ENCODE data around the gene MAD2L2.

The MAD2L2 gene

GRCh38 chr1:11697188-11697892, 16.4 kb upstream of the MAD2L2 start:
- Histone ChIP-seq H3K36me3 (ENCODE audit: control insufficient read depth in 5 of 5, insufficient read depth in 5 of 5, low read length in 5 of 5) (no peaks in the 10 kb centered on the region), H3K27me3 (ENCODE audit: control insufficient read depth in 5 of 5, insufficient read depth in 4 of 5, low read length in 5 of 5) (peaks cover 33 to 59% (median 49%) of the 10 kb centered on the region in 5 donors)

GRCh38 chr1:11695861-11696260, 14.9 kb upstream of the MAD2L2 start:
- Histone ChIP-seq H3K4me1 (ENCODE audit: control insufficient read depth in 5 of 5, insufficient read depth in 5 of 5, low read length in 5 of 5) (peaks cover 0 to 23% (median 5%) of the 10 kb centered on the region in 5 donors), H3K27me3 (ENCODE audit: control insufficient read depth in 5 of 5, insufficient read depth in 4 of 5, low read length in 5 of 5) (peaks cover 35 to 55% (median 43%) of the 10 kb centered on the region in 5 donors), H3K36me3 (ENCODE audit: control insufficient read depth in 5 of 5, insufficient read depth in 5 of 5, low read length in 5 of 5) (no peaks in the 10 kb centered on the region), H3K27ac (ENCODE audit: low read depth, low read length) (no peak overlapping the region), H3K4me3 (ENCODE audit: low read depth in 1 of 5, low read length in 5 of 5) (no peak overlapping the region), H3K9ac (ENCODE audit: low read length in 5 of 5) (no peak overlapping the region), H3K9me3 (ENCODE audit: control insufficient read depth in 5 of 5, low read length in 5 of 5) (no peaks in the 10 kb centered on the region)

More at GRCh38 chr1:11697188-11697892, 16.4 kb upstream of the MAD2L2 start:
- Histone ChIP-seq H3K27ac (ENCODE audit: low read depth, low read length) (no peak overlapping the region), H3K4me3 (ENCODE audit: low read depth in 1 of 5, low read length in 5 of 5) (no peak overlapping the region), H3K9ac (ENCODE audit: low read length in 5 of 5) (no peak overlapping the region), H3K9me3 (ENCODE audit: control insufficient read depth in 5 of 5, low read length in 5 of 5) (no peaks in the 10 kb centered on the region), H3K4me1 (ENCODE audit: control insufficient read depth in 5 of 5, insufficient read depth in 5 of 5, low read length in 5 of 5) (peaks cover 0 to 11% (median 0%) of the 10 kb centered on the region in 5 donors)

- no peaks in the 10 kb centered on the region for H3K9me3 ChIP-seq (ENCODE audit: control insufficient read depth in 5 of 5, low read length in 5 of 5)
- H3K4me1 ChIP-seq (ENCODE audit: control insufficient read depth in 5 of 5, insufficient read depth in 5 of 5, low read length in 5 of 5): peaks cover 0 to 25% (median 8%) of the 10 kb centered on the region in 5 donors
- H3K27ac ChIP-seq (ENCODE audit: low read depth, low read length): no peak overlapping the region
- H3K9ac ChIP-seq (ENCODE audit: low read length in 5 of 5): no peak overlapping the region
- H3K27me3 ChIP-seq (ENCODE audit: control insufficient read depth in 5 of 5, insufficient read depth in 4 of 5, low read length in 5 of 5): peaks cover 38 to 66% (median 50%) of the 10 kb centered on the region in 5 donors
- H3K36me3 ChIP-seq (ENCODE audit: control insufficient read depth in 5 of 5, insufficient read depth in 5 of 5, low read length in 5 of 5): no peaks in the 10 kb centered on the region
- no peak overlapping the region for H3K4me3 ChIP-seq (ENCODE audit: low read depth in 1 of 5, low read length in 5 of 5)
These were observed 13.0 kb upstream of the MAD2L2 start for GRCh38 chr1:11693917-11694316.

GRCh38 chr1:11693024-11693590, 12.2 kb upstream of the MAD2L2 start:
- Histone ChIP-seq H3K4me1 (ENCODE audit: control insufficient read depth in 5 of 5, insufficient read depth in 5 of 5, low read length in 5 of 5) (peaks cover 0 to 25% (median 8%) of the 10 kb centered on the region in 5 donors), H3K9me3 (ENCODE audit: control insufficient read depth in 5 of 5, low read length in 5 of 5) (no peaks in the 10 kb centered on the region), H3K27me3 (ENCODE audit: control insufficient read depth in 5 of 5, insufficient read depth in 4 of 5, low read length in 5 of 5) (peaks cover 40 to 70% (median 48%) of the 10 kb centered on the region in 5 donors), H3K4me3 (ENCODE audit: low read depth in 1 of 5, low read length in 5 of 5) (no peak overlapping the region), H3K9ac (ENCODE audit: low read length in 5 of 5) (no peak overlapping the region), H3K36me3 (ENCODE audit: control insufficient read depth in 5 of 5, insufficient read depth in 5 of 5, low read length in 5 of 5) (no peaks in the 10 kb centered on the region), H3K27ac (ENCODE audit: low read depth, low read length) (no peak overlapping the region)

GRCh38 chr1:11691928-11692711, 11.2 kb upstream of the MAD2L2 start:
- Histone ChIP-seq H3K27me3 (ENCODE audit: control insufficient read depth in 5 of 5, insufficient read depth in 4 of 5, low read length in 5 of 5) (peaks cover 35 to 61% (median 49%) of the 10 kb centered on the region in 5 donors), H3K36me3 (ENCODE audit: control insufficient read depth in 5 of 5, insufficient read depth in 5 of 5, low read length in 5 of 5) (no peaks in the 10 kb centered on the region), H3K9me3 (ENCODE audit: control insufficient read depth in 5 of 5, low read length in 5 of 5) (no peaks in the 10 kb centered on the region), H3K27ac (ENCODE audit: low read depth, low read length) (no peak overlapping the region), H3K4me3 (ENCODE audit: low read depth in 1 of 5, low read length in 5 of 5) (no peak overlapping the region), H3K9ac (ENCODE audit: low read length in 5 of 5) (no peak overlapping the region), H3K4me1 (ENCODE audit: control insufficient read depth in 5 of 5, insufficient read depth in 5 of 5, low read length in 5 of 5) (peaks cover 0 to 25% (median 8%) of the 10 kb centered on the region in 5 donors)

- Histone ChIP-seq H3K9ac (ENCODE audit: low read length in 5 of 5) (no peak within 1 kb of the TSS), H3K9me3 (ENCODE audit: control insufficient read depth in 5 of 5, low read length in 5 of 5) (no peaks in the 10 kb centered on the region), H3K36me3 (ENCODE audit: control insufficient read depth in 5 of 5, insufficient read depth in 5 of 5, low read length in 5 of 5) (no peaks in the 10 kb centered on the region), H3K4me3 (ENCODE audit: low read depth in 1 of 5, low read length in 5 of 5) (peak within 1 kb of the TSS in 3 of 5 donors; percentile 31 to 35 (median 31)), H3K4me1 (ENCODE audit: control insufficient read depth in 5 of 5, insufficient read depth in 5 of 5, low read length in 5 of 5) (peaks cover 0 to 25% (median 8%) of the 10 kb centered on the region in 5 donors), H3K27ac (ENCODE audit: low read depth, low read length) (no peak within 1 kb of the TSS), H3K27me3 (ENCODE audit: control insufficient read depth in 5 of 5, insufficient read depth in 4 of 5, low read length in 5 of 5) (peaks cover 35 to 60% (median 49%) of the 10 kb centered on the region in 5 donors)
These were observed 10.5 kb upstream of the MAD2L2 start, which contains the start of gene DRAXIN for GRCh38 chr1:11691302-11691914. TSS of gene DRAXIN (plus strand) at chr1:11691710. CDS start at chr1:11706259, 14,549 bp downstream.

- peaks cover 35 to 56% (median 49%) of the 10 kb centered on the region in 5 donors for H3K27me3 ChIP-seq (ENCODE audit: control insufficient read depth in 5 of 5, insufficient read depth in 4 of 5, low read length in 5 of 5)
- H3K4me3 ChIP-seq (ENCODE audit: low read depth in 1 of 5, low read length in 5 of 5): peak overlapping the region in 3 of 5 donors; percentile 31 to 35 (median 31)
- no peak overlapping the region for H3K27ac ChIP-seq (ENCODE audit: low read depth, low read length)
- no peaks in the 10 kb centered on the region for H3K9me3 ChIP-seq (ENCODE audit: control insufficient read depth in 5 of 5, low read length in 5 of 5)
- H3K36me3 ChIP-seq (ENCODE audit: control insufficient read depth in 5 of 5, insufficient read depth in 5 of 5, low read length in 5 of 5): no peaks in the 10 kb centered on the region
- no peak overlapping the region for H3K9ac ChIP-seq (ENCODE audit: low read length in 5 of 5)
- peaks cover 0 to 25% (median 8%) of the 10 kb centered on the region in 5 donors for H3K4me1 ChIP-seq (ENCODE audit: control insufficient read depth in 5 of 5, insufficient read depth in 5 of 5, low read length in 5 of 5)
These were observed 9.7 kb upstream of the MAD2L2 start for GRCh38 chr1:11690397-11691301.

- Histone ChIP-seq H3K27me3 (ENCODE audit: control insufficient read depth in 5 of 5, insufficient read depth in 4 of 5, low read length in 5 of 5) (peaks cover 22 to 50% (median 35%) of the 10 kb centered on the region in 5 donors), H3K4me1 (ENCODE audit: control insufficient read depth in 5 of 5, insufficient read depth in 5 of 5, low read length in 5 of 5) (peaks cover 0 to 25% (median 8%) of the 10 kb centered on the region in 5 donors), H3K9ac (ENCODE audit: low read length in 5 of 5) (no peak overlapping the region), H3K4me3 (ENCODE audit: low read depth in 1 of 5, low read length in 5 of 5) (no peak overlapping the region), H3K27ac (ENCODE audit: low read depth, low read length) (no peak overlapping the region), H3K36me3 (ENCODE audit: control insufficient read depth in 5 of 5, insufficient read depth in 5 of 5, low read length in 5 of 5) (no peaks in the 10 kb centered on the region), H3K9me3 (ENCODE audit: control insufficient read depth in 5 of 5, low read length in 5 of 5) (no peaks in the 10 kb centered on the region)
These were observed 7.6 kb upstream of the MAD2L2 start for GRCh38 chr1:11688506-11688905.

GRCh38 chr1:11685210-11685752, 4.3 kb upstream of the MAD2L2 start:
- no peak overlapping the region for H3K9ac ChIP-seq (ENCODE audit: low read length in 5 of 5)
- peaks cover 3 to 25% (median 12%) of the 10 kb centered on the region in 5 donors for H3K27me3 ChIP-seq (ENCODE audit: control insufficient read depth in 5 of 5, insufficient read depth in 4 of 5, low read length in 5 of 5)
- no peak overlapping the region for H3K27ac ChIP-seq (ENCODE audit: low read depth, low read length)
- H3K36me3 ChIP-seq (ENCODE audit: control insufficient read depth in 5 of 5, insufficient read depth in 5 of 5, low read length in 5 of 5): no peaks in the 10 kb centered on the region
- H3K4me3 ChIP-seq (ENCODE audit: low read depth in 1 of 5, low read length in 5 of 5): no peak overlapping the region
- no peaks in the 10 kb centered on the region for H3K9me3 ChIP-seq (ENCODE audit: control insufficient read depth in 5 of 5, low read length in 5 of 5)
- peaks cover 1 to 16% (median 14%) of the 10 kb centered on the region in 5 donors for H3K4me1 ChIP-seq (ENCODE audit: control insufficient read depth in 5 of 5, insufficient read depth in 5 of 5, low read length in 5 of 5)

All from subcutaneous abdominal adipose tissue (tissue), 5 donors.